CD1c-positive myeloid dendritic cell (primary cell): ENCODE results near the gene CDS1.
"Not testable (repeated sequence)": the region's sequence is repeated elsewhere in the genome, so short reads cannot be mapped to it uniquely, and the experiment has no call there.

Experiments
- DNase-seq: peaks from one replicate; pipeline ENCODE4 v3.0.0-alpha.2; 2016; ENCODE audit errors: extremely low spot score

Gene CDS1

DNA sequence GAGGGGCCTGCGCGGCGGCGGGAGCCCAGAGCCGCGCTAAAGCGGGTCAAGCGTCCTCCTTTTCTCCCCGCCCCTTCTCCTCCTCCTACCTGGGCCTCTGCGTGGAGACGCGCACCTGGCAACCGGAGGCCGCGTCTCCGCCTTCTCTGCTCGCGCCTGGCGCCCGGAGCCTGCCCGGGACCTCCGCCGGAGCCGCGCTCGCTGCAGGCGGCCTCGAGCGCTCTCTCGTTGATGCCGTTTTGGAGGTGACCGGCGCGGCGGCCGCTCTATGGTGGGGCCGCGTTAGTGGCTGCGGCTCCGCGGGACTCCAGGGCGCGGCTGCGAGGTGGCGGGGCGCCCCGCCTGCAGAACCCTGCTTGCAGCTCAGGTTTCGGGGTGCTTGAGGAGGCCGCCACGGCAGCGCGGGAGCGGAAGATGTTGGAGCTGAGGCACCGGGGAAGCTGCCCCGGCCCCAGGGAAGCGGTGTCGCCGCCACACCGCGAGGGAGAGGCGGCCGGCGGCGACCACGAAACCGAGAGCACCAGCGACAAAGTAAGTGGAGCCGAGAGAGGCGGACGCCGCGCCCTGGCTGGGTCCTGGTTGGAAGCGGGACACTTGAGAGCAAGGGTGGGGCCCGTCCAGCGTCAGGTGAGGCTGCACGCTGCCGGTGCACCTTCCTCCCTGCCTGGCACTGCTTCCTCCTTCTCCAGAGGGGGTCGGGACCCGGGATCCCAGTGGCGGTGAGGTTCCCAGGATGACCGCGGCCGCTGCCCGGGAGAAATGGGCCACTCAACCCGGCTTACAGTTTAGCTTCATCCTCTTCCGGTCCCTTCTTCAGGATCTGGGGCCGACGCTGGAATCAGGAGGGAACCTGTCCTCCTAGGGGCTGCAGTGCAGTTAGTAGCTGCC lies at the start of gene CDS1:
CDS1 (plus strand) TSS at position 140 of the 888 bp plus-strand sequence; CDS start at position 415, 275 bp downstream.
- DNase-seq = no peak

DNA sequence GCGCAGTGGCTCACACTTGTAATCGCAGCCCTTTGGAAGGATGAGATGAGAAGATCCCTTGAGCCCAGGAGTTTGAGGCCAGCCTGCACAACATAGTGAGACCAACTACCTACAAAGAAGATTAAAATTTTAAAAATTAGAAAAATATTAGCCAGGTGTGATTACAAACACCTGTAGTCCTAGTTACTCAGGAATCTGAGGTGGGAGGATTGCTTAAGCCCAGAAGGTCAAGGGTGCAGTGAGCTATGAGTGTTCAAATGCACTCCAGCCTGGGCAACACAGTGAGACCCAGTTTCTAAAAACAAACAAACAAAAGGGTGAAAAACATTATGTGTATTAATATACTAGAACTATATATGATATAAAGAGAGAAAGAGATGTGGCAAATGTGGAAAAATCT lies 47.0 kb upstream of the CDS1 start:
- no peak for DNase-seq

- DNase-seq = no peak
Measured at GRCh38 chr4:84545093-84545492, 37.8 kb upstream of the CDS1 start.

DNA sequence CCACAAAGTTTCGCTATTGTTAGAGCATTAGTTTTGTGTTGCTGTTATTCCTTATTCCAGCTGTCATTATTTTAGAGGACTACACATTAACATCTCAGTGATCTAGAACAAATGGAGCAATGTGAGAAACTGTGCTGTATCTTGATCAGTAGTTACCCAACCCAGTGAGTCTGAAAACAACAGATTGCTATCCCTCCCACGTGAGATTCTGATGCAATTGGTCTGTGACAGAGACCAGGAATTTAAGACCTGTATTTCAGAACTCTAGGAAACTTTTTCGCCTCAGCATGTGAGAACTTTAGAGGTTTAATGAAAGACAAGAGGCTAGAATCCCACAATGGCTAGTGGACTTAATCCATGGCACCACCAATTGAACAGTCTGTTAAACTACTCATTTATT lies 35.7 kb upstream of the CDS1 start:
- no peak for DNase-seq

DNA sequence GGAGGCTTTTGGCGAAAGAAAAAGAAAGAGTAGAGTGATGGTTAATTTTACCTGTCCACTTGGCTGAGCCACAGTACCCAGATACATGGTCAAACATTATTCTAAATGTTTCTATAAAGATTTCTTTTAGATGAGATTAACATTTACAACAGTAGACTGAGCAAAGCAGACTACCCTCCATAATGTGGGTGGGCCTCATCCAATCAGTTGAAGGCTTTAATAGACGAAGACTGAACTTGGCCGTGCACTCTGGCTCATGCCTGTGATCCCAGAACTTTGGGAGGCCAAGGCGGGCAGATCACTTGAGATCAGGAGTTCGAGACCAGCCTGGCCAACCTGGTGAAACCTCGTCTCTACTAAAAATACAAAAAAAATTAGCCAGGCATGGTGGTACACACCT lies 33.7 kb upstream of the CDS1 start:
- DNase-seq = not testable (repeated sequence)

DNA sequence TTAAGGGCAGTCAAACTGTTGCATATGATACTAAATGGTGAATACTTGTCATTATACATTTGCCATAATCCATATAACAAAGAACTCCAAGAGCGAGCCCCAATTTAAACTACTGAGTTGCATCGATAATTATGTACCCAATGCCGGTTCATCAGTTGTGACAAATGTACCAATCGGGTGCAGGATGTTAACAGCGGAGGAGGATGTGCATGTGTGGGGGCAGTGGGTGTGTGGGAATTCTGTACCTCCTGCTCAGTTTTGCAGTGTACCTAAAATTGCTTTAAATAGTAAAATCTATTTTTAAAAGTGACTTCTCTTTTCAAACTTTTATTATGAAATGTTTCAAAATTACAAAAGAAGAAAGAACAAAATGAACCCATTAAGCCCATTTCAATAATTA lies 20.8 kb upstream of the CDS1 start:
- no peak for DNase-seq

GRCh38 chr4:84563002-84563401 lies 19.9 kb upstream of the CDS1 start:
- DNase-seq = no peak

- DNase-seq = no peak
Measured at GRCh38 chr4:84565951-84566350, 17.0 kb upstream of the CDS1 start.

DNA sequence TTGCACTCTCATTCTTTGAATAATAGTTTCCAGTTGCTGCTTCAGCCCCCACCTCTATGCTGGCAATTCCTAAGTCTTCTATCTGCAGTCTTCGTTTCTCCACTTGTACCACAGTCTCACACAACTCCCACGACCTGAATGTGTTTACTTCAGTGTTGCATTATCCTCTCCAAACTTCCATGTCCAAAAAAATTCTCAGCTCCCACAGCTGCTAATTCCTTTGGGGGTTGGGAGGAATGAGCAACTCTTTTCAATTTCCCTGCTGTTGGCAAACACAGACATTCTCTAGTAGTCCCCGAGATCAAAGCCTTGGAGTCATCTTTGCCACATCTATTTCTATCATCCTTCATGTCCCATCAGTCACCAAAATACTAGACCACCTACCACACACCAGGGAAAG lies 14.4 kb upstream of the CDS1 start:
- DNase-seq = no peak

- DNase-seq = no peak
Measured at GRCh38 chr4:84569009-84569408, 13.9 kb upstream of the CDS1 start.

DNA sequence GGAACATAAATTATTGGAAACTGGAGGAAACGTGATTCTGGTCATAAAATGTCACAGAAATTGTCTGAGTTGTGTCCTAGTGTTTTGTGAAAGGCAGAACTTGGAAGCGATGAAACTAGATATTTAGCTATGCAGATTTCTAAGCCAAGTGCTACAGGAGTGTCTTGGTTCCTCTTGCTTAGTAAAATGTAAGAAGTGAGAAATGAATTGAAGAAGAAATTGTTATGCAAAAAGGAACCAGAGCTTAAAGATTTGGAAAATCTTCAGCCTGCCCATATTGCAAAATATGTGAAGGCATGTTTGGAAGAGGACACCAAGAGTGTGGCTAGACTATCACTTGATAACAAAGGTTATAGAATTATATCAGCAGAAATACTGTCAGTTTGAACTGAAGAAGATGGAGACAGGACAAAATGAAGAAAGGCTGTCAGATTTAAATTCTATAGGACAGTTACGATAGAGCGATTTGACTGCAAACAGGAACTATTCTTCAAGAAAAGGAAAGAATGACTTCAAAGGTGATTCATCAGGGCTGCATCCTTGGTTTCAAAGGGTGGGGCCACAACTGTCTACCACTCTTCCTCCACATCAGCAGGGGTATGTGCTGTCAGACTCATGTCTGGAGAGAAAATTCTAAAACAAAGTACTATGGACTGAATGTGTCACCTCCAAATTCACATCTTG lies 9.4 kb upstream of the CDS1 start:
- DNase-seq = peak; percentile 85

- peak; percentile 83 for DNase-seq
Measured at GRCh38 chr4:84574069-84574720, 8.7 kb upstream of the CDS1 start.

DNA sequence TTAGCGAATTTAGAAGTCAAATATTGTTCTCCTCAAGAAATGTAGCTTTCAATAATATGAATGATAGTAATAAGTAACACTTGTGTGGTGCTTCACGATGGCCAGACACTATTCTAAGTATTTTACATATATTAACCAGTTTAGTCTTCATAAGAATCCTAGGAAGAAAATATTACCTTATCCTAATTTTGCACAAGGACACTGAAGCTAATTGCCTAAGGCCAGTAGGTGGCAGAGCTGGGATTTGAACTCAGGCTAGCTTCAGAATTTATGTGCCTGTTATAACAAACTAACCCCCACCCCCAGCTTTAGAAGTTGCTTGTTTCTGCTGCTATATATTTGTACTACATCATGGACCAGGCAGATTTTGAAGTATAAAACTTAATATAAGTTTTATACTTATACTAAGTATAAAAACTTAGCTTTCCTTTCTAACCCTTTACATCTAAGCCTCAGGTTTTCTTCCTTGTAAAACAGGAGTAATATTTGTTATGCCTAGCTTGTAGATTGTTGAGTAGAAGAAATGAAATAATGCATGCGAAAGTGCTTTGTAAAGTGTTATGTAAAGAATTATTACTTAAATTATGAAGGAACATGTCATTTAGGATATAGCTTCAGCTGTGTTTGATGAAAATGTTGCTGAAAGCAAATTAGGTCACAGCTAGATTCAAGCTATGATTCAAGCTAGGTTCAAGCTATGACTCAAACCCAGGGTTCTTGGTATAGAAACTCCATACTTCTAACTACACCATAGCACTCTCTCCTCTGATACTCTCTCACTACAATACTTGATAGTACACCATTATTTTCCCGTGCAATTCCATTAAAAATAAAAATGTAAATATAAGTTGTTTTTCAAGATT lies 4.2 kb upstream of the CDS1 start:
- peak; percentile 41 for DNase-seq

- DNase-seq = no peak
Measured at GRCh38 chr4:84579403-84579776, 3.5 kb upstream of the CDS1 start.

DNA sequence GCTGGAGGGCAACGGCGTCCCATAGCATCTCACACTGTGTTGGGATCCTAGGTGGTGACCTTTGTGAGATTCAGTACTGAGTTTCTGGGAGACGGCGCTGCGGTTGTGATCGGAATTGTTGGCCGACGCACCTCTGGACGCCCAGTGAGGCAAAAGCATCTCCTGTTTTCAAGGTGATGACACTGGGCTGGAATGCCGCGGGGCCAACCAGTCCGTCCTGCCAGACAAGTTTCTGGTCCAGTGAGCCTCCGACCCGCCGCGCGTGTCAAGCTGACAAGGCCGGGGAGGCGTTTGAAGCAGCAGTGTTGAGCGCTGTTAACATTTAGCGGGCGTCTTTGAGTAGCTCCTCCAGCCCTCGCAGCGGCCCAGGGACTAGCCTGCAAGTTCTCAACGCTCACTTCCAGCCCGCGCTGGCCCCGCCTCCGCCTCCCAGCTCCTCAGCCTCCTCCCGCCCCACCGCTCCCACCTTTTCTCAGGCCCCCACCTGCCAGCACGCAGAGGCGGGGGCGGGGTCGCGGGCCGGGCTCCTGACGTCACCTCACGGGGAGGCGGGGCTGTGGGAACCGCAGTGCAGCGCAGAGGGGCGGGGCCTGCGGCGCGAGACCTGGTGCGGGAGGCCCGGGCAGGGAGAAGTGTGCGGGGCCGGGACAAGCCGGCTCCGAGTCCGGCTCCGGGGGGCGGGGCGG lies 482 bp upstream of the CDS1 start:
- peak; percentile 84 for DNase-seq

DNA sequence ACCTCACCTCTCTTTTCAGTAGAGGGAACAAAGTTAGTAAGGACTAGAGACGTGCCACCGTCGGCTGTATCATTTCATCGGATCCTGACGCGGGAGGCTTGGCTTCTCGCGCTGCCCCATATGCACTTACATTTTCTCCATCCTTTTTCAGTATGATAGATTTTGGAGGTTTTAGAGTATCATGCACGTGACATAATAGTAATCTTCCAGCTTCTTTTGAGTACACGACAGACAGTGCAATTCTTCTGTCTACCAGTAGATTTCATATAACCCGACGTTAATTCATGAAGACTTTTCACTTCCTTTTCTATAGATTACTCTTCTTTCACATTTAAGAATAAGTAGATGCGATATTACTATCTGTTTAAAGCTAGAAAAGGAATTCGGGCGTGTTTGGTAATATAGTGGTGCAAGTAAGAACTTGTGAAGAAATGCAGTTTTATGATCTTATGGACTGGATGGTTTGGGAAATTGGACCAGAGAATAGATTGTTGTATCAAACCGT lies 1.0 kb downstream of the CDS1 start:
- peak; percentile 59 for DNase-seq

GRCh38 chr4:84585251-84585650 lies 2.3 kb downstream of the CDS1 start:
- DNase-seq = no peak

- DNase-seq = no peak
Measured at GRCh38 chr4:84594724-84595123, 11.8 kb downstream of the CDS1 start.

DNA sequence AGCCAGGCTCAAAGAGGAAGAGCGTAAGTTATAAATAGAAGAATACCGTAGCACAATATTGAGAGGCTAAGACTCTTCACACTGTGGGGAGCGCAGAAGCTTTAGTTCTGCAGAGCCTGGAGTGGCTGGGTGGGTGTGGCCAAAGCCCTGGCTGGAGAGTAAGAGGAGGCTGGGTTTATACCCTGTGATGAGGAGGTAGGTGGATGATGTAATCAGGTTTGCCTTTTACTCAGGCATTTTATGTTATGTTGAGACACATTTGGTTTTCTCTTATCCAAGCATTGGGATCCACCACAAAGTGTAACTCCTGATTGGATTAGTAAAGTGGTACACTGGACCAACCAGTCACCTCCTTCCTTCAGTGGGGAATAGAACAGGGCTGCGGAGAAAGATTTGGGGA lies 13.9 kb downstream of the CDS1 start:
- peak; percentile 26 for DNase-seq

DNA sequence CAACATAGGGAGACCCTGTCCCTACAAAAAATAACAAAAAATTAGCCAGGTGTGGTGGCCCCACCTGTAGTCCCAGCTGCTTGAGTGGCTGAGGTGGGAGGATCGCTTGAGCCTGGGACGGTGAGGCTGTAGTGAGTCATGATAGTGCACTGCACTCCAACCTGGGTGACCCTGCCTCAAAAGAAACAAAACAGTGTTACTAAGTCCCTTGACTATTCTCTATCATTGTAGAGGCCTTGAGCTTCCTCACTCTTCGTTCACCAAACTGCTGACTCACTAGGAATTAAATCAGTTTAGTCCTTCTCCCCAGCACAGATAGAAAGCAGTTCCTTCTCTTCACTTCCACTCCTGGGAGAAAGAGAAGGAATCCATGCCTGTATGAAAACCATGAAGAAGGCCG lies 14.5 kb downstream of the CDS1 start:
- DNase-seq = no peak

- DNase-seq = no peak
Measured at GRCh38 chr4:84606645-84607044, 23.7 kb downstream of the CDS1 start.
